Stimulated activated naive CD8-positive, alpha-beta T cell treated with anti-CD3 and anti-CD28 coated beads, Interleukin-15, amount 100 ng/mL, for 72 hours (primary cell): Measurements from ENCODE around the gene SFTPB.
A peak's percentile ranks its signal among the peaks of the same experiment; 100 is the strongest.
"Not testable (repeated sequence)": the region's sequence is repeated elsewhere in the genome, so short reads cannot be mapped to it uniquely, and the experiment has no call there.

ENCODE experiments used
- ATAC-seq: fragments of 150-1000 bp; cut with Tn5 transposase; 2 replicates; pipeline ENCODE4 v1.10.0; 2021; ENCODE audit warnings: mild to moderate bottlenecking, moderate library complexity
- DNase-seq, 2 donors: peaks; one replicate each; pipeline ENCODE4 v3.0.0; 2021 to 2022
- H3K27ac Mint-ChIP-seq, 2 donors: one replicate each; pipeline ENCODE4 v1.8.0; 2022; ENCODE audit warnings: mild to moderate bottlenecking in 2 of 2, mixed read lengths in 2 of 2, moderate library complexity in 2 of 2
- H3K27me3 Mint-ChIP-seq: one replicate; pipeline ENCODE4 v1.8.0; 2022; ENCODE audit warnings: mixed read lengths
- H3K4me1 Mint-ChIP-seq: one replicate; pipeline ENCODE4 v1.8.0; 2022; ENCODE audit warnings: mild to moderate bottlenecking, mixed read lengths
- H3K4me3 Mint-ChIP-seq, 2 donors: one replicate each; pipeline ENCODE4 v1.8.0; 2022; ENCODE audit warnings: mild to moderate bottlenecking in 2 of 2, mixed read lengths in 2 of 2, moderate library complexity in 1 of 2
- H3K9me3 Mint-ChIP-seq, 2 donors: one replicate each; pipeline ENCODE4 v1.8.0; 2022; ENCODE audit warnings: mixed read lengths in 2 of 2

SFTPB gene

GRCh38 chr2:85673716-85674375 lies 5.8 kb upstream of the SFTPB start:
- Mint-ChIP-seq H3K9me3 (no peaks in the 10 kb centered on the region), H3K4me1 (peaks cover under 1% of the 10 kb centered on the region), H3K27me3 (no peaks in the 10 kb centered on the region), H3K4me3 (no peak overlapping the region), H3K27ac (no peak overlapping the region)
- DNase-seq (no peak), ATAC-seq (no peak)

GRCh38 chr2:85672456-85672855 lies 4.5 kb upstream of the SFTPB start:
- DNase-seq = no peak
- Mint-ChIP-seq H3K27me3 (no peaks in the 10 kb centered on the region), H3K4me3 (no peak overlapping the region), H3K4me1 (no peaks in the 10 kb centered on the region), H3K27ac (no peak overlapping the region), H3K9me3 (no peaks in the 10 kb centered on the region)
- no peak for ATAC-seq

- not testable (repeated sequence) for H3K27me3 Mint-ChIP-seq, H3K27ac Mint-ChIP-seq, DNase-seq, H3K4me1 Mint-ChIP-seq, H3K9me3 Mint-ChIP-seq, ATAC-seq, H3K4me3 Mint-ChIP-seq
Measured at GRCh38 chr2:85670416-85670815, 2.4 kb upstream of the SFTPB start.

GRCh38 chr2:85669549-85669948 lies 1.6 kb upstream of the SFTPB start:
- Mint-ChIP-seq H3K4me3 (no peak overlapping the region), H3K27me3 (no peaks in the 10 kb centered on the region), H3K4me1 (no peaks in the 10 kb centered on the region), H3K9me3 (no peaks in the 10 kb centered on the region), H3K27ac (no peak overlapping the region)
- DNase-seq (no peak), ATAC-seq (no peak)

- ATAC-seq = no peak
- Mint-ChIP-seq H3K27me3 (no peaks in the 10 kb centered on the region), H3K4me1 (no peaks in the 10 kb centered on the region), H3K27ac (no peak overlapping the region), H3K4me3 (no peak overlapping the region), H3K9me3 (no peaks in the 10 kb centered on the region)
- no peak for DNase-seq
Measured at GRCh38 chr2:85668857-85669142, 801 bp upstream of the SFTPB start.

GRCh38 chr2:85667561-85668008 lies 414 bp downstream of the SFTPB start:
- Mint-ChIP-seq H3K9me3 (no peaks in the 10 kb centered on the region), H3K27me3 (no peaks in the 10 kb centered on the region), H3K4me1 (no peaks in the 10 kb centered on the region), H3K27ac (no peak overlapping the region), H3K4me3 (no peak overlapping the region)
- ATAC-seq = no peak
- no peak for DNase-seq

- H3K27me3 Mint-ChIP-seq = no peaks in the 10 kb centered on the region
- no peak overlapping the region for H3K4me3 Mint-ChIP-seq
- ATAC-seq (no peak), DNase-seq (no peak)
- peak overlapping the region in 1 of 2 donors; percentile 16 for H3K27ac Mint-ChIP-seq
- no peaks in the 10 kb centered on the region for H3K4me1 Mint-ChIP-seq
- H3K9me3 Mint-ChIP-seq = no peaks in the 10 kb centered on the region
Measured at GRCh38 chr2:85666435-85667316, 1.3 kb downstream of the SFTPB start.

GRCh38 chr2:85666016-85666415 lies 2.0 kb downstream of the SFTPB start:
- Mint-ChIP-seq H3K4me3 (no peak overlapping the region), H3K9me3 (no peaks in the 10 kb centered on the region), H3K27me3 (no peaks in the 10 kb centered on the region), H3K27ac (peak overlapping the region in 1 of 2 donors; percentile 16), H3K4me1 (no peaks in the 10 kb centered on the region)
- ATAC-seq = no peak
- no peak for DNase-seq

GRCh38 chr2:85665264-85665937 lies 2.6 kb downstream of the SFTPB start:
- H3K9me3 Mint-ChIP-seq = no peaks in the 10 kb centered on the region
- peak overlapping the region in 1 of 2 donors; percentile 59 for H3K27ac Mint-ChIP-seq
- DNase-seq (no peak), ATAC-seq (no peak)
- H3K27me3 Mint-ChIP-seq = no peaks in the 10 kb centered on the region
- no peak overlapping the region for H3K4me3 Mint-ChIP-seq
- H3K4me1 Mint-ChIP-seq = no peaks in the 10 kb centered on the region

GRCh38 chr2:85663594-85664565 lies 4.1 kb downstream of the SFTPB start:
- Mint-ChIP-seq H3K4me3 (no peak overlapping the region), H3K4me1 (no peaks in the 10 kb centered on the region), H3K9me3 (no peaks in the 10 kb centered on the region), H3K27me3 (no peaks in the 10 kb centered on the region), H3K27ac (no peak overlapping the region)
- DNase-seq = no peak
- no peak for ATAC-seq

- no peaks in the 10 kb centered on the region for H3K9me3 Mint-ChIP-seq
- no peaks in the 10 kb centered on the region for H3K27me3 Mint-ChIP-seq
- no peak overlapping the region for H3K27ac Mint-ChIP-seq
- ATAC-seq (no peak), DNase-seq (no peak)
- H3K4me3 Mint-ChIP-seq = no peak overlapping the region
- H3K4me1 Mint-ChIP-seq = no peaks in the 10 kb centered on the region
Measured at GRCh38 chr2:85662899-85663593, 5.0 kb downstream of the SFTPB start.

- H3K27ac Mint-ChIP-seq = no peak overlapping the region
- no peaks in the 10 kb centered on the region for H3K9me3 Mint-ChIP-seq
- ATAC-seq (peak; percentile 24), DNase-seq (no peak)
- no peaks in the 10 kb centered on the region for H3K4me1 Mint-ChIP-seq
- no peaks in the 10 kb centered on the region for H3K27me3 Mint-ChIP-seq
- no peak overlapping the region for H3K4me3 Mint-ChIP-seq
Measured at GRCh38 chr2:85661139-85661858, 6.7 kb downstream of the SFTPB start.

GRCh38 chr2:85660725-85661124 lies 7.3 kb downstream of the SFTPB start:
- H3K27ac Mint-ChIP-seq = no peak overlapping the region
- ATAC-seq = no peak
- H3K4me1 Mint-ChIP-seq = no peaks in the 10 kb centered on the region
- H3K9me3 Mint-ChIP-seq = no peaks in the 10 kb centered on the region
- DNase-seq = no peak
- no peak overlapping the region for H3K4me3 Mint-ChIP-seq
- H3K27me3 Mint-ChIP-seq = no peaks in the 10 kb centered on the region

- H3K4me1 Mint-ChIP-seq, DNase-seq, H3K27ac Mint-ChIP-seq, H3K9me3 Mint-ChIP-seq, ATAC-seq, H3K4me3 Mint-ChIP-seq, H3K27me3 Mint-ChIP-seq: not testable (repeated sequence)
Measured at GRCh38 chr2:85660301-85660700, 7.7 kb downstream of the SFTPB start.
